ENCODE data around the gene RARS1. TPM values are rescaled to one million over a fixed set of nuclear protein-coding genes. Genes with fewer than 3 reads are reported as not detected.

RARS1 gene
- total RNA-seq, 2 donors from 2014 or later, result 43.2 to 47.2 TPM

DNA sequence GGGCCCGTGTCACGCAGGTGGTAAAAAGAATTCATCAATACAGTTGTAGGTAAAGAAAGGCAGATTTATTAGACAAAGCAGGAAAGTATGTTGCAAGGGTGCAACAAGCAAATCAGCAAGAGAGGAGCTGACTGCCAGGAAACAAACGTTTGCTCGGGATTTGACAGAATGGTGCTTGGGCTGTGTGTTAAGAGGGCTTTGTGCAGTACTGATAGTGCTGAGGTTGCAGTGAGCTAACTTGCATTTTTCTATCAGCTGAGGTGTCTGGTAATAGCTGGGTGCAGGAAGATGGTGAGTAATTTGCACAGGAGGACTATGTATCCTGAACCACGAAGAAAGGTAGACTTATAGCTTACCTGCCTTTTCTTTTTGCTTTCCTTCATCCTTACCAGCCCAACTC lies 3.9 kb upstream of the RARS1 start:
- DNase-seq (no peak), ATAC-seq (no peak)
- Histone ChIP-seq H3K36me3 (replicated peaks in 1 of 2; ENCODE audit: insufficient read depth in 1 of 2, low read depth in 2 of 2) (no peaks in the 10 kb centered on the region), H3K4me1 (peaks cover 4% of the 10 kb centered on the region), H3K27me3 (no peaks in the 10 kb centered on the region), H3K27ac (no peak overlapping the region), H3K9me3 (no peaks in the 10 kb centered on the region), H3K4me3 (no peak overlapping the region)
- intact Hi-C loops (cut with DNase I), result no loop called here
- TF ChIP-seq, protein P1, sequence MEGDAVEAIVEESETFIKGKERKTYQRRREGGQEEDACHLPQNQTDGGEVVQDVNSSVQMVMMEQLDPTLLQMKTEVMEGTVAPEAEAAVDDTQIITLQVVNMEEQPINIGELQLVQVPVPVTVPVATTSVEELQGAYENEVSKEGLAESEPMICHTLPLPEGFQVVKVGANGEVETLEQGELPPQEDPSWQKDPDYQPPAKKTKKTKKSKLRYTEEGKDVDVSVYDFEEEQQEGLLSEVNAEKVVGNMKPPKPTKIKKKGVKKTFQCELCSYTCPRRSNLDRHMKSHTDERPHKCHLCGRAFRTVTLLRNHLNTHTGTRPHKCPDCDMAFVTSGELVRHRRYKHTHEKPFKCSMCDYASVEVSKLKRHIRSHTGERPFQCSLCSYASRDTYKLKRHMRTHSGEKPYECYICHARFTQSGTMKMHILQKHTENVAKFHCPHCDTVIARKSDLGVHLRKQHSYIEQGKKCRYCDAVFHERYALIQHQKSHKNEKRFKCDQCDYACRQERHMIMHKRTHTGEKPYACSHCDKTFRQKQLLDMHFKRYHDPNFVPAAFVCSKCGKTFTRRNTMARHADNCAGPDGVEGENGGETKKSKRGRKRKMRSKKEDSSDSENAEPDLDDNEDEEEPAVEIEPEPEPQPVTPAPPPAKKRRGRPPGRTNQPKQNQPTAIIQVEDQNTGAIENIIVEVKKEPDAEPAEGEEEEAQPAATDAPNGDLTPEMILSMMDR (IDR thresholded peaks at IDR 0.05), result no peak
- TF ChIP-seq POLR2A (IDR thresholded peaks at IDR 0.05), result no peak
- 39 to 43% methylated on average over 5 of the region's 5 CpGs for WGBS, 2 donors

DNA sequence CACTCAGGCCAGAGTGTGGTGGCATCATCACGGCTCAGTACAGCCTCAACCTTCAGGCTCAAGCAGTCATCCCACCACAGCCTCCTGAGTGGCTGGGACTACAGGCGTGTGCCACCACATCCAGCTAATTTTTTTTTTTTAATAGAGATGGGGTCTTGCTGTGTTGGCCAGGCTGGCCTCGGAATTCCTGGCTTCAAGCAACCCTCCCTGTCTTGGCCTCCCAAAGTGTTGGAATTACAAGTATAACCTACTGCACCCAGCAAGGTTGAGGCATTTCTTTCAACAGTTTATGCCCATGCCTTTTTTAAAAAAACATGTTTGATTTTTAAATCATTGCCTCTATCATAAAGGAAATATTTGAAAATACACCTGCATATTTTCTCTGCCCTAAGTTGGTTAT lies 2.8 kb downstream of the RARS1 start:
- Histone ChIP-seq H3K4me1 (peaks cover 10% of the 10 kb centered on the region), H3K4me3 (no peak overlapping the region), H3K27me3 (no peaks in the 10 kb centered on the region), H3K27ac (no peak overlapping the region), H3K9me3 (no peaks in the 10 kb centered on the region), H3K36me3 (replicated peaks in 1 of 2; ENCODE audit: insufficient read depth in 1 of 2, low read depth in 2 of 2) (peaks cover 10 to 28% of the 10 kb centered on the region in 2 donors)
- DNase-seq, result no peak
- no peak for ATAC-seq
- WGBS, 2 donors, result 91 to 98% methylated on average over 3 of the region's 3 CpGs
- intact Hi-C loops (cut with DNase I), result no loop called here
- TF ChIP-seq POLR2A (IDR thresholded peaks at IDR 0.05), result no peak
- TF ChIP-seq, protein P1 (IDR thresholded peaks at IDR 0.05), result no peak

DNA sequence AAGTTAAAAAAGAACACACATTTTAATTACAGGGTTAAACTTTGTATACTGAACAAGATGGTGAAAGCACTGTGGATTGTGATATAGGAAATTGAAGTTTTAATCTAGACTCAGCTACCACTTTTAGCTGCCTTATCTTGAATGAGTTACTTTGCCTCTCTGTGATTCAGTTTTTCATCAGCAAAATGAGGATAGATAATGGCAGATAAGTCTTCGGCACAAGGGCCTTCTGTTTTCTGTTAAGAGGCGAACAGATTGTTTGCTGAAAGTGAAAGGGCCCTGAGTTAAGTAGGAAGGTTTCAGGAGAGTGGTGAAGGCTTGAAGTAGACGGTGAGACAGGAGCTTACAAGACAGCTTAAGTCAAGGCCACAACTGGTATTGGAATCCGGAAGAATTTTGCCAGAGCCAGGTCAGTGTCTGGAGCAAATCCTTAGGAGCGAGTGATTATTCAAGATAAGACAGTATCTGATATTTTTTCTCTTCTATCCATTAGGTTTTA lies 7.8 kb downstream of the RARS1 start:
- ATAC-seq (no peak), DNase-seq (no peak)
- no peak for TF ChIP-seq POLR2A (IDR thresholded peaks at IDR 0.05)
- TF ChIP-seq, protein P1 (IDR thresholded peaks at IDR 0.05), result no peak
- H3K4me3 ChIP-seq, result no peak overlapping the region
- intact Hi-C loops (cut with DNase I), result no loop called here
- 84 to 90% methylated on average over 5 of the region's 5 CpGs for WGBS, 2 donors
- no peaks in the 10 kb centered on the region for H3K9me3 ChIP-seq
- peaks cover 4 to 66% of the 10 kb centered on the region in 2 donors for H3K36me3 ChIP-seq (replicated peaks in 1 of 2; ENCODE audit: insufficient read depth in 1 of 2, low read depth in 2 of 2)
- H3K27ac ChIP-seq, result no peak overlapping the region
- H3K4me1 ChIP-seq, result no peaks in the 10 kb centered on the region
- H3K27me3 ChIP-seq, result no peaks in the 10 kb centered on the region

DNA sequence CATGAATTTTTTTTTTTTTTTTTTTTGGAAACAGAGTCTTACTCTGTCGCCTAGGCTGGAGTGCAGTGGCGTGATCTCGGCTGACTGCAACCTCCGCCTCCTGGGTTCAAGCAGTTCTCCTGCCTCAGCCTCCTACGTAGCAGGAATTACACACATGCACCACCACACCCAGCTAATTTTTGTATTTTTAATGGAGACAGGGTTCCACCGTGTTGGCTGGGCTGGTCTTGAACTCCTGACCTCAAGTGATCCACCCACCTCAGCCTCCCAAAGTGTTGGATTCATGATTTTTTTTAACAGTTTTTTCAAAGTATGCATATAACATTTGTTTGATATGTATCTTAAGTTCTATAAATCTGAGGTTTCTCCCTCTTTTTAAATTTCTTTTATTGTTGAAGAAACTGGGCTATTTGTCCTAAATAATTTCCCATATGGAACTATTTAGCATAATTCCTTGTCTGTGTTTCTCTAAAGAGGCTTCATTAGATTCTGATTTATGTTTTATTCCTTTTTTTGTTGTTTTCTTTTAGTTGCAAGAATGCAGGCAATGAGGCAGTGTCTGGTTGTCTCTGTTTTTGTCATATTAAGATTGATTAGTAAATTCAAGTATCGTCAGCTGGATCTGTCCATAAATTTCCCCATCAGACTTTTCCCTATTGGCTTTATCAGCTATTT lies 16.4 kb downstream of the RARS1 start:
- no peaks in the 10 kb centered on the region for H3K9me3 ChIP-seq
- no peak overlapping the region for H3K4me3 ChIP-seq
- H3K36me3 ChIP-seq (replicated peaks in 1 of 2; ENCODE audit: insufficient read depth in 1 of 2, low read depth in 2 of 2), result peaks cover 0 to 21% of the 10 kb centered on the region in 2 donors
- TF ChIP-seq, protein P1 (IDR thresholded peaks at IDR 0.05), result no peak
- no peak for TF ChIP-seq POLR2A (IDR thresholded peaks at IDR 0.05)
- no peaks in the 10 kb centered on the region for H3K27me3 ChIP-seq
- H3K4me1 ChIP-seq, result no peaks in the 10 kb centered on the region
- DNase-seq (no peak), ATAC-seq (no peak)
- 91 to 95% methylated on average over 7 of the region's 7 CpGs for WGBS, 2 donors
- intact Hi-C loops (cut with DNase I), result no loop called here
- no peak overlapping the region for H3K27ac ChIP-seq
